Tibial nerve (tissue), 4 donors: ENCODE measurements around the gene TNFSF13B. TPM values are rescaled to one million over a fixed set of nuclear protein-coding genes. Genes with fewer than 3 reads are reported as not detected.

Experiments used
- DNase-seq, 2 donors: peaks; one replicate each; pipeline ENCODE4 v3.0.0-alpha.2; 2019; ENCODE audit warnings: low spot score in 2 of 2
- H3K27ac ChIP-seq, 4 donors: fragments of 200-600 bp; sonication (generic) in 3 of 4; one replicate each; pipeline ENCODE4 v1.5.1; 2017 to 2019; ENCODE audit warnings: mild to moderate bottlenecking in 1 of 4
- H3K27me3 ChIP-seq, 2 donors: fragments of 200-600 bp; sonication (generic) in 1 of 2; one replicate each; pipeline versions ENCODE4 v1.5.1 to v1.6.0; 2017 to 2019
- H3K36me3 ChIP-seq, 3 donors: fragments of 200-600 bp; sonication (generic); one replicate each; pipeline ENCODE4 v1.5.1; 2018 to 2019
- H3K4me1 ChIP-seq, 4 donors: fragments of 200-600 bp; sonication (generic) in 3 of 4; one replicate each; pipeline ENCODE4 v1.5.1; 2017 to 2019
- H3K4me3 ChIP-seq, 4 donors: fragments of 200-600 bp; sonication (generic) in 3 of 4; one replicate each; pipeline ENCODE4 v1.5.1; 2017 to 2019; ENCODE audit warnings: mild to moderate bottlenecking in 1 of 4, moderate library complexity in 1 of 4
- H3K9me3 ChIP-seq, 4 donors: fragments of 200-600 bp; sonication (generic) in 3 of 4; one replicate each; pipeline ENCODE4 v1.5.1; 2017 to 2019
- EP300 ChIP-seq, 2 donors: sonication (generic); formaldehyde crosslinking; IDR thresholded peaks; one replicate each; pipeline ENCODE4 v1.6.1; 2017; ENCODE audit warnings: antibody characterized with exemption in 2 of 2, mild to moderate bottlenecking in 1 of 2
- POLR2A ChIP-seq, 2 donors: fragments of 450-650 bp; IDR thresholded peaks; one replicate each; pipeline ENCODE4 v1.6.1; 2017; ENCODE audit warnings: antibody characterized with exemption in 2 of 2, mild to moderate bottlenecking in 2 of 2, moderate library complexity in 2 of 2
- WGBS, 2 donors: methylation state at CpG; one replicate each; pipeline ENCODE4 v1.1.5; 2018; 5-methylcytosine and 5-hydroxymethylcytosine counted together
- total RNA-seq, 4 donors: library from RNA; depleted of rRNA; stranded (reverse); fragments of >200 nt; gene quantifications; one replicate each; pipeline ENCODE4 v1.1.0, GENCODE V29; 2016
- TF ChIP-seq, protein P1 (sequence below), 5 experiments: fragments of 200-600 bp in 3 of 5; fragments of 450-650 bp in 2 of 5; sonication (generic) in 3 of 5; IDR thresholded peaks; one replicate each; pipeline ENCODE4 v1.5.1; 2016 to 2019; ENCODE audit warnings: antibody characterized with exemption in 5 of 5, mild to moderate bottlenecking in 3 of 5, moderate library complexity in 2 of 5

The TNFSF13B gene
- total RNA-seq, 4 donors from 2014 or later, result 0.44 to 6.7 (median 1.6) TPM

DNA sequence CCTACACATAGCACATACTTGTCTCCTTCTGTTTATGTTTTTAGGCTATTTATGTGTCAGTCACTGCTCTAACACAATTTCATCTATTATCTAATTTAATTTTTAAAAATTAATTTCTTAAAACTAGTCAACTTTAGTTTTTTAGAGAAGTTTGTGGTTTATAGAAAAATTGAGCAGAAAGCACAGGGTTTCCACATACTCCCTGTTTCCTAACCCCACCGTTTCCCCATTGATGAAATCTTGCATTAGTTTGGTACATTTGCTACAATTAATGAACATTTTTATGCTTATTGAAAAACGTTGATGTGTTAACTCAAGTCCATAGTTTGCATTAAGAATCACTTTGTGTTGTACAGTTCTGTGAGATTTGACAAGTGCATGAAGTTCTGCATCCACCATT is 53.5 kb downstream of the TNFSF13B start:
- Histone ChIP-seq H3K4me3 (no peak overlapping the region), H3K36me3 (no peaks in the 10 kb centered on the region), H3K27me3 (no peaks in the 10 kb centered on the region), H3K4me1 (peaks cover 0 to 9% (median 0%) of the 10 kb centered on the region in 4 donors), H3K9me3 (peaks cover 0 to 3% (median 0%) of the 10 kb centered on the region in 4 donors), H3K27ac (no peak overlapping the region)
- 72 to 73% methylated on average over 2 of the region's 2 CpGs for WGBS, 2 donors
- DNase-seq, result no peak
- TF ChIP-seq EP300 (IDR thresholded peaks at IDR 0.05) (no peak), POLR2A (IDR thresholded peaks at IDR 0.05) (no peak)
- TF ChIP-seq, protein P1, sequence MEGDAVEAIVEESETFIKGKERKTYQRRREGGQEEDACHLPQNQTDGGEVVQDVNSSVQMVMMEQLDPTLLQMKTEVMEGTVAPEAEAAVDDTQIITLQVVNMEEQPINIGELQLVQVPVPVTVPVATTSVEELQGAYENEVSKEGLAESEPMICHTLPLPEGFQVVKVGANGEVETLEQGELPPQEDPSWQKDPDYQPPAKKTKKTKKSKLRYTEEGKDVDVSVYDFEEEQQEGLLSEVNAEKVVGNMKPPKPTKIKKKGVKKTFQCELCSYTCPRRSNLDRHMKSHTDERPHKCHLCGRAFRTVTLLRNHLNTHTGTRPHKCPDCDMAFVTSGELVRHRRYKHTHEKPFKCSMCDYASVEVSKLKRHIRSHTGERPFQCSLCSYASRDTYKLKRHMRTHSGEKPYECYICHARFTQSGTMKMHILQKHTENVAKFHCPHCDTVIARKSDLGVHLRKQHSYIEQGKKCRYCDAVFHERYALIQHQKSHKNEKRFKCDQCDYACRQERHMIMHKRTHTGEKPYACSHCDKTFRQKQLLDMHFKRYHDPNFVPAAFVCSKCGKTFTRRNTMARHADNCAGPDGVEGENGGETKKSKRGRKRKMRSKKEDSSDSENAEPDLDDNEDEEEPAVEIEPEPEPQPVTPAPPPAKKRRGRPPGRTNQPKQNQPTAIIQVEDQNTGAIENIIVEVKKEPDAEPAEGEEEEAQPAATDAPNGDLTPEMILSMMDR (IDR thresholded peaks at IDR 0.05), result no peak

DNA sequence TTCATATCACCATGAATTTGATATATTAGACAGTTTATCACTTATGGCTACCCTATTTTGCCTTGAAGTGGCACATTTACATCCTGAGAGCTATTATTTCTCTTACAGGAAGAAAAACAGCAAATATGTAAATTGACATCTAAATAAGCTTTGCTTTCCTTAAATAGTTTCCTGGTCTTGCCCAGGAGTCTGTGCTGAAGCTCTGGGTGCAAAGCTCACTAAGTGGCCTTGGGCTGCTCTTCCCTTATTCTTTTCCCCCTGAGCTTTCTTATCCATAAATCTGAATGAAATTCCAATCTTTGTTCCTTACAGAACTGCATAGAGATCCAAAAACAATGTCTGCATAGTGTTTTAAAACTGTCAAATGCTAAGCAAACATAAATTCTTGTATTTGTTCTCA is 56.3 kb downstream of the TNFSF13B start:
- no peak overlapping the region for H3K27ac ChIP-seq
- no peaks in the 10 kb centered on the region for H3K36me3 ChIP-seq
- H3K4me3 ChIP-seq, result no peak overlapping the region
- no peaks in the 10 kb centered on the region for H3K9me3 ChIP-seq
- TF ChIP-seq, protein P1 (IDR thresholded peaks at IDR 0.05), result no peak
- TF ChIP-seq EP300 (IDR thresholded peaks at IDR 0.05), result no peak
- TF ChIP-seq POLR2A (IDR thresholded peaks at IDR 0.05), result no peak
- no peak for DNase-seq
- H3K4me1 ChIP-seq, result peaks cover 0 to 9% (median 0%) of the 10 kb centered on the region in 4 donors
- H3K27me3 ChIP-seq, result no peaks in the 10 kb centered on the region

DNA sequence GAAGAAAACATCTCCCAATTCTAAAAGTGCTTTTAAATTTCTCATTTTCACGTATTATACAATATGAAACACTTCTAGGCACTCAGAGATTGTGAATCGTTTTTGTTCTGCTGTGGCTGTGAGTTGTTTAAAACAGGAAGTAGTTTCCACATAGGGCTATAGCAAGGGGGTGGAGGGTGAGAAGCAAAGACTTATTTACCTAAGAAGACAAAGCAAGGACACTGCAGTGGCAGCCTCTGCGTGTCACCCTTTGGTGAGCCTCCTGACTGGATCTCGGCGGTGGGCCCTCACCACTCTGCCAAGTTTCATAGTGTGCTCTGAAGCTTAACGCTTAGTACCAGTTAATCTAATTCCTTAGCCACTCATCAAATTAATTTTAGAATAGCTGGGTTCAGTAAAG is 56.8 kb downstream of the TNFSF13B start:
- TF ChIP-seq EP300 (IDR thresholded peaks at IDR 0.05), result no peak
- Histone ChIP-seq H3K36me3 (no peaks in the 10 kb centered on the region), H3K4me3 (no peak overlapping the region), H3K9me3 (no peaks in the 10 kb centered on the region), H3K4me1 (peaks cover 0 to 9% (median 0%) of the 10 kb centered on the region in 4 donors), H3K27ac (no peak overlapping the region), H3K27me3 (no peaks in the 10 kb centered on the region)
- no peak for DNase-seq
- WGBS, 2 donors, result 28 to 44% methylated on average over 6 of the region's 6 CpGs

DNA sequence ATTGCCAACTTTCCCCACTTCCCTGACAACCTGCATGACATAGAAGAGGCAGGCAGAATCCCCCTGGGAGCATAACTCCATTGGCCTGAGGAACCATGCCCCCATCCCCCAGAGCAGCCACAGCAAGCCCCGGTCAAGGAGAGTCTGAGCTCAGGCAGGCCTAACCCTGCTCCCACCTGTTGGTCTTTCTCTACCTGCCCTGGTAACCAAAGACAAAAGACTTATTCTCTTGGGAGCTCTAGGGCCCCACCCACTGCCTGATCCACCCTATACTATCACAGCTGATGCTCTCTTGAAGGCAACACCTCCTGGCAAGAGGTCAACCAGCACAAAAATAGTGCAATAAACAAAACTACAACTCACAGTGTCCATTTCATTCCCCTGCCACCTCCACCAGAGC is 59.3 kb downstream of the TNFSF13B start:
- WGBS, 2 donors, result 100% methylated on average over 1 of the region's 1 CpG
- Histone ChIP-seq H3K27me3 (no peaks in the 10 kb centered on the region), H3K27ac (no peak overlapping the region), H3K4me1 (peaks cover 0 to 9% (median 0%) of the 10 kb centered on the region in 4 donors), H3K4me3 (no peak overlapping the region), H3K9me3 (no peaks in the 10 kb centered on the region), H3K36me3 (no peaks in the 10 kb centered on the region)
- TF ChIP-seq EP300 (IDR thresholded peaks at IDR 0.05) (no peak), POLR2A (IDR thresholded peaks at IDR 0.05) (no peak)
- TF ChIP-seq, protein P1 (IDR thresholded peaks at IDR 0.05), result no peak
- no peak for DNase-seq

DNA sequence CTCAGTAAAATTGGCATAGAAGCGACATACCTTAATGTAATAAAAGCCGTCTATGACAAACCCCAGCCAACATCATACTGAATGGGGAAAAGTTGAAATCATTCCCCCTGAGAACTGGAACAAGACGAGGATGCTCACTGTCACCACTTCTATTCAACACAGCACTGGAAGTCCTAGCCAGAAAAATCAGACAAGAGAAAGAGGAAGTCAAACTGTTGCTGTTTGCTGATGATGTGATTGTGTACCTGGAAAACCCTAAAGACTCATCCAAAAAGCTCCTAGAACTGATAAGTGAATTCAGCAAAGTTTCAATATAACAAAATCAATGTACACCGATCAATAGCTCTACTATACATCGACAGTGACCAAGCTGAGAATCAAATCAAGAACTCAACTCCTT is 63.3 kb downstream of the TNFSF13B start:
- Histone ChIP-seq H3K4me1 (no peaks in the 10 kb centered on the region), H3K4me3 (no peak overlapping the region), H3K36me3 (no peaks in the 10 kb centered on the region), H3K9me3 (peaks cover 0 to 4% (median 0%) of the 10 kb centered on the region in 4 donors), H3K27me3 (no peaks in the 10 kb centered on the region), H3K27ac (no peak overlapping the region)
- TF ChIP-seq, protein P1 (IDR thresholded peaks at IDR 0.05), result no peak
- TF ChIP-seq POLR2A (IDR thresholded peaks at IDR 0.05) (no peak), EP300 (IDR thresholded peaks at IDR 0.05) (no peak)
- 72 to 74% methylated on average over 5 of the region's 5 CpGs for WGBS, 2 donors
- DNase-seq, result no peak
